GM19238 (cell line): Measurements from ENCODE around the gene PRPF40A.

Experiments
- DNase-seq: peaks from one replicate; pipeline ENCODE4 v3.0.0; 2011; ENCODE audit warnings: low spot score; ENCODE audit not compliant: insufficient read length

The PRPF40A gene

GRCh38 chr2:152718076-152718908 lies 1.0 kb upstream of the PRPF40A start, which contains the start of gene ARL6IP6:
TSS of gene ARL6IP6 (plus strand) at chr2:152718620. CDS start at chr2:152718625, 5 bp downstream.
- peak; percentile 61 for DNase-seq

GRCh38 chr2:152716805-152717227 lies 445 bp downstream of the PRPF40A start:
- DNase-seq: no peak

- no peak for DNase-seq
Observed at GRCh38 chr2:152715854-152716428, 1.3 kb downstream of the PRPF40A start.

GRCh38 chr2:152715112-152715511 lies 2.1 kb downstream of the PRPF40A start:
- DNase-seq: no peak

GRCh38 chr2:152710713-152711112 lies 6.5 kb downstream of the PRPF40A start:
- no peak for DNase-seq

- no peak for DNase-seq
Observed at GRCh38 chr2:152708742-152709141, 8.5 kb downstream of the PRPF40A start.

- no peak for DNase-seq
Observed at GRCh38 chr2:152706477-152707021, 10.7 kb downstream of the PRPF40A start.

- DNase-seq: no peak
Observed at GRCh38 chr2:152701198-152701597, 16.1 kb downstream of the PRPF40A start.

GRCh38 chr2:152696476-152696875 lies 20.8 kb downstream of the PRPF40A start:
- no peak for DNase-seq

- DNase-seq: no peak
Observed at GRCh38 chr2:152695763-152696162, 21.5 kb downstream of the PRPF40A start.

- no peak for DNase-seq
Observed at GRCh38 chr2:152694161-152694661, 23.1 kb downstream of the PRPF40A start.

- DNase-seq: peak; percentile 3
Observed at GRCh38 chr2:152693033-152693432, 24.2 kb downstream of the PRPF40A start.

- no peak for DNase-seq
Observed at GRCh38 chr2:152686321-152686720, 30.9 kb downstream of the PRPF40A start.

- no peak for DNase-seq
Observed at GRCh38 chr2:152683400-152683799, 33.9 kb downstream of the PRPF40A start.

GRCh38 chr2:152682663-152683062 lies 34.6 kb downstream of the PRPF40A start:
- no peak for DNase-seq

GRCh38 chr2:152678808-152679207 lies 38.5 kb downstream of the PRPF40A start:
- no peak for DNase-seq

- DNase-seq: no peak
Observed at GRCh38 chr2:152676461-152676860, 40.8 kb downstream of the PRPF40A start.

- no peak for DNase-seq
Observed at GRCh38 chr2:152674334-152674733, 42.9 kb downstream of the PRPF40A start.

- no peak for DNase-seq
Observed at GRCh38 chr2:152664725-152665124, 52.5 kb downstream of the PRPF40A start.

- no peak for DNase-seq
Observed at GRCh38 chr2:152661076-152661475, 56.2 kb downstream of the PRPF40A start.

- DNase-seq: no peak
Observed at GRCh38 chr2:152658221-152658620, 59.0 kb downstream of the PRPF40A start.

- no peak for DNase-seq
Observed at GRCh38 chr2:152657043-152657442, 60.2 kb downstream of the PRPF40A start.
